HEK293 (cell line): ENCODE measurements around the gene ZKSCAN1.

Experiments used
- ATF2 ChIP-seq: fragments of 450-650 bp; formaldehyde crosslinking; IDR thresholded peaks from 2 replicates; pipeline ENCODE4 v1.5.1; 2016; ENCODE audit warnings: missing biosample characterization, missing genetic modification characterization, low read depth
- BCL6B ChIP-seq: fragments of 450-650 bp; formaldehyde crosslinking; IDR thresholded peaks from 2 replicates; pipeline ENCODE4 v1.5.1; 2017; ENCODE audit warnings: missing biosample characterization, missing genetic modification characterization
- FEZF1 ChIP-seq: fragments of 450-650 bp; formaldehyde crosslinking; IDR thresholded peaks from 2 replicates; pipeline ENCODE4 v1.5.1; 2016; ENCODE audit warnings: missing biosample characterization, missing genetic modification characterization
- IKZF3 ChIP-seq: fragments of 450-650 bp; IDR thresholded peaks from 2 replicates; pipeline ENCODE4 v1.5.0; 2018; ENCODE audit warnings: missing biosample characterization, mild to moderate bottlenecking, missing genetic modification characterization, moderate library complexity
- KLF10 ChIP-seq: fragments of 450-650 bp; IDR thresholded peaks from 2 replicates; pipeline ENCODE4 v1.5.1; 2018; ENCODE audit warnings: missing biosample characterization, mild to moderate bottlenecking, missing genetic modification characterization
- SETDB1 ChIP-seq: IDR thresholded peaks from one replicate; pipeline ENCODE4 v1.6.1; 2017; ENCODE audit warnings: mild to moderate bottlenecking, low read length, moderate library complexity, mixed read lengths; ENCODE audit not compliant: insufficient read length
- TCF7L2 ChIP-seq: IDR thresholded peaks from 2 replicates; pipeline ENCODE4 v1.6.1; 2011; ENCODE audit warnings: low read depth, mild to moderate bottlenecking, inconsistent platforms, low read length, moderate library complexity, borderline replicate concordance
- TSHZ1 ChIP-seq: fragments of 450-650 bp; formaldehyde crosslinking; IDR thresholded peaks from 2 replicates; pipeline ENCODE4 v1.5.1; 2016; ENCODE audit warnings: missing biosample characterization, missing genetic modification characterization, borderline replicate concordance
- ZBTB8A ChIP-seq: fragments of 450-650 bp; formaldehyde crosslinking; IDR thresholded peaks from 2 replicates; pipeline ENCODE4 v1.5.1; 2016; ENCODE audit warnings: missing biosample characterization, missing genetic modification characterization
- ZNF133 ChIP-seq: fragments of 450-650 bp; formaldehyde crosslinking; IDR thresholded peaks from 2 replicates; pipeline ENCODE4 v1.5.1; 2016; ENCODE audit warnings: missing biosample characterization, missing genetic modification characterization
- ZNF175 ChIP-seq: fragments of 450-650 bp; formaldehyde crosslinking; IDR thresholded peaks from 2 replicates; pipeline ENCODE4 v1.5.1; 2016; ENCODE audit warnings: missing biosample characterization, missing genetic modification characterization
- ZNF248 ChIP-seq: fragments of 450-650 bp; formaldehyde crosslinking; IDR thresholded peaks from 2 replicates; pipeline ENCODE4 v1.5.1; 2017; ENCODE audit warnings: missing biosample characterization, missing genetic modification characterization
- ZNF280C ChIP-seq: fragments of 450-650 bp; formaldehyde crosslinking; IDR thresholded peaks from 2 replicates; pipeline ENCODE4 v1.5.1; 2016; ENCODE audit warnings: missing biosample characterization, missing genetic modification characterization
- ZNF354C ChIP-seq: fragments of 450-650 bp; formaldehyde crosslinking; IDR thresholded peaks from 2 replicates; pipeline ENCODE4 v1.5.1; 2016; ENCODE audit warnings: missing biosample characterization, missing genetic modification characterization, low read depth, borderline replicate concordance
- ZNF426 ChIP-seq: fragments of 450-650 bp; formaldehyde crosslinking; IDR thresholded peaks from 2 replicates; pipeline ENCODE4 v1.5.1; 2017; ENCODE audit warnings: missing biosample characterization, missing genetic modification characterization, mild to moderate bottlenecking, inconsistent platforms, moderate library complexity
- ZNF530 ChIP-seq: fragments of 450-650 bp; formaldehyde crosslinking; IDR thresholded peaks from 2 replicates; pipeline ENCODE4 v1.5.1; 2016; ENCODE audit warnings: low read depth, missing biosample characterization, missing genetic modification characterization
- ZNF544 ChIP-seq: fragments of 450-650 bp; formaldehyde crosslinking; IDR thresholded peaks from 2 replicates; pipeline ENCODE4 v1.5.0; 2017; ENCODE audit warnings: missing biosample characterization, missing genetic modification characterization
- ZNF560 ChIP-seq: fragments of 450-650 bp; formaldehyde crosslinking; IDR thresholded peaks from 2 replicates; pipeline ENCODE4 v1.5.1; 2017; ENCODE audit warnings: missing biosample characterization, missing genetic modification characterization, borderline replicate concordance
- ZNF571 ChIP-seq: fragments of 450-650 bp; formaldehyde crosslinking; IDR thresholded peaks from 2 replicates; pipeline ENCODE4 v1.5.0; 2017; ENCODE audit warnings: missing biosample characterization, missing genetic modification characterization
- ZNF692 ChIP-seq: fragments of 450-650 bp; formaldehyde crosslinking; IDR thresholded peaks from 2 replicates; pipeline ENCODE4 v1.5.1; 2016; ENCODE audit warnings: missing biosample characterization, missing genetic modification characterization
- ZNF777 ChIP-seq: fragments of 450-650 bp; formaldehyde crosslinking; IDR thresholded peaks from 2 replicates; pipeline ENCODE4 v1.5.1; 2017; ENCODE audit warnings: missing biosample characterization, missing genetic modification characterization, borderline replicate concordance
- ZNF785 ChIP-seq: fragments of 450-650 bp; formaldehyde crosslinking; IDR thresholded peaks from 2 replicates; pipeline ENCODE4 v1.5.1; 2016; ENCODE audit warnings: missing biosample characterization, missing genetic modification characterization
- ZSCAN23 ChIP-seq: fragments of 450-650 bp; formaldehyde crosslinking; IDR thresholded peaks from 2 replicates; pipeline ENCODE4 v1.5.1; 2016; ENCODE audit warnings: missing biosample characterization, missing genetic modification characterization
- ZXDB ChIP-seq: fragments of 450-650 bp; formaldehyde crosslinking; IDR thresholded peaks from 2 replicates; pipeline ENCODE4 v1.5.1; 2016; ENCODE audit warnings: missing biosample characterization, missing genetic modification characterization
- TF ChIP-seq, protein P1 (sequence below): fragments of 450-650 bp; formaldehyde crosslinking; IDR thresholded peaks from 2 replicates; pipeline ENCODE4 v1.5.1; 2016; ENCODE audit warnings: missing biosample characterization, missing genetic modification characterization
- TF ChIP-seq, protein P2 (sequence below): fragments of 450-650 bp; formaldehyde crosslinking; IDR thresholded peaks from 2 replicates; pipeline ENCODE4 v1.5.1; 2016; ENCODE audit warnings: missing biosample characterization, missing genetic modification characterization
- TF ChIP-seq, protein P3 (sequence below): sonication (generic); formaldehyde crosslinking; IDR thresholded peaks from 2 replicates; pipeline ENCODE4 v1.8.1; 2022; ENCODE audit warnings: mild to moderate bottlenecking, moderate library complexity, missing genetic modification reagents

ZKSCAN1 gene

DNA sequence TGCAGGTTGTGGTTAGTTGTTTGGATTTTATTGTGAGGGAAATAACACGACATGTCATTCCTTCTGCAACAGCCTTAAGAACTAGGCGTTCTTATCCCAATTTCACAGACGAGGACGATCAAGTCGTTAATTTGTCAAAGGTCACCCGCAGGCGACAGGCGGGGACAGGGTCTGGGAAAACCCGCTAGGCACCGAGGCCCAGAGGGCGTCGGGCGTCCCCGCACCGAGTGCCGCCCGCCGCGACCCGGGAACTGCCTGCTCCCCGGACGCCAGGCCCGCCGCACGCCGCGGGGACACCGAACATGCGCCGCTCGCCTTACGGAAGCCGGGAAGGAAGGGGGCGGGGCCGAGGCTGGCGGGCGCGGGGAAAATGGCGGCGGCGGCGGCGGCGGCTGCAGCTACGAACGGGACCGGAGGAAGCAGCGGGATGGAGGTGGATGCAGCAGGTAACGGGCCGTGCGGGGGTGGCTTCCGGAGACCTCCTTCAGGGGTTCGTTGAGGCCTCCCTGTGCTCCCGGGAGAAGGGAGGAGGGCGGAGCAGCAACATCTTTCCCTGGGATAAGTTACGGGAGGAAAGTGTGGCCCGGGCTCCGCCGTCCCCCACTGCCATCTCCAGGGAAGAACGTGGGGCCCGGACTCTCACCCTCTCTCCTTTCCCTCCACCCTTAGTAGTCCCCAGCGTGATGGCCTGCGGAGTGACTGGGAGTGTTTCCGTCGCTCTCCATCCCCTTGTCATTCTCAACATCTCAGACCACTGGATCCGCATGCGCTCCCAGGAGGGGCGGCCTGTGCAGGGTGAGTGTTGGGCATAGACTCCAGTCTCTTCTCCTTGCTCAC, 73.4 kb downstream of the ZKSCAN1 start, which contains the start of gene COPS6 (continued):
- no peak for TF ChIP-seq ATF2 (tag by site-specific recombination)
- TF ChIP-seq ZNF175, result no peak
- no peak for TF ChIP-seq FEZF1 (tag by site-specific recombination)
- TF ChIP-seq ZNF248 (tag by site-specific recombination), result no peak
- TF ChIP-seq ZNF560 (tag by site-specific recombination), result no peak
- TF ChIP-seq BCL6B (tag by site-specific recombination), result no peak
- no peak for TF ChIP-seq ZNF354C
- TF ChIP-seq ZNF544, result no peak
- no peak for TF ChIP-seq TCF7L2
- peak; percentile 85 for TF ChIP-seq ZNF692
- TF ChIP-seq IKZF3 (tag by site-specific recombination), result peak; percentile 79; the same call in 1 of the 2 replicates
- no peak for TF ChIP-seq ZSCAN23
- no peak for TF ChIP-seq ZNF571 (tag by site-specific recombination)
- TF ChIP-seq TSHZ1 (tag by site-specific recombination), result no peak
- peak; percentile 96 for TF ChIP-seq ZBTB8A (tag by site-specific recombination)
- TF ChIP-seq ZNF133 (tag by site-specific recombination), result no peak
- TF ChIP-seq ZNF785 (tag by site-specific recombination), result no peak
- TF ChIP-seq KLF10 (tag by site-specific recombination), result peak; percentile 81
- no peak; the same call in 1 of the 2 replicates for TF ChIP-seq ZNF777 (tag by site-specific recombination)
- TF ChIP-seq, protein P1, sequence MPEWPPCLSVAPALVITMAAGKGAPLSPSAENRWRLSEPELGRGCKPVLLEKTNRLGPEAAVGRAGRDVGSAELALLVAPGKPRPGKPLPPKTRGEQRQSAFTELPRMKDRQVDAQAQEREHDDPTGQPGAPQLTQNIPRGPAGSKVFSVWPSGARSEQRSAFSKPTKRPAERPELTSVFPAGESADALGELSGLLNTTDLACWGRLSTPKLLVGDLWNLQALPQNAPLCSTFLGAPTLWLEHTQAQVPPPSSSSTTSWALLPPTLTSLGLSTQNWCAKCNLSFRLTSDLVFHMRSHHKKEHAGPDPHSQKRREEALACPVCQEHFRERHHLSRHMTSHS, result no peak
- TF ChIP-seq, protein P2, sequence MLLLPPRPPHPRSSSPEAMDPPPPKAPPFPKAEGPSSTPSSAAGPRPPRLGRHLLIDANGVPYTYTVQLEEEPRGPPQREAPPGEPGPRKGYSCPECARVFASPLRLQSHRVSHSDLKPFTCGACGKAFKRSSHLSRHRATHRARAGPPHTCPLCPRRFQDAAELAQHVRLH, result peak; percentile 39; the same call in 1 of the 2 replicates
- no peak for TF ChIP-seq ZNF280C (tag by site-specific recombination)
- TF ChIP-seq, protein P3, sequence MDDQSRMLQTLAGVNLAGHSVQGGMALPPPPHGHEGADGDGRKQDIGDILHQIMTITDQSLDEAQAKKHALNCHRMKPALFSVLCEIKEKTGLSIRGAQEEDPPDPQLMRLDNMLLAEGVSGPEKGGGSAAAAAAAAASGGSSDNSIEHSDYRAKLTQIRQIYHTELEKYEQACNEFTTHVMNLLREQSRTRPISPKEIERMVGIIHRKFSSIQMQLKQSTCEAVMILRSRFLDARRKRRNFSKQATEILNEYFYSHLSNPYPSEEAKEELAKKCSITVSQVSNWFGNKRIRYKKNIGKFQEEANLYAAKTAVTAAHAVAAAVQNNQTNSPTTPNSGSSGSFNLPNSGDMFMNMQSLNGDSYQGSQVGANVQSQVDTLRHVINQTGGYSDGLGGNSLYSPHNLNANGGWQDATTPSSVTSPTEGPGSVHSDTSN (CRISPR knock-in tag), result peak; percentile 91; the same call in 1 of the 2 replicates
- TF ChIP-seq SETDB1, result no peak
- TF ChIP-seq ZNF426, result no peak
- TF ChIP-seq ZNF530 (tag by site-specific recombination), result no peak
- peak; percentile 88 for TF ChIP-seq ZXDB (tag by site-specific recombination)
